ENCODE results near the gene TNFRSF21.

DNA sequence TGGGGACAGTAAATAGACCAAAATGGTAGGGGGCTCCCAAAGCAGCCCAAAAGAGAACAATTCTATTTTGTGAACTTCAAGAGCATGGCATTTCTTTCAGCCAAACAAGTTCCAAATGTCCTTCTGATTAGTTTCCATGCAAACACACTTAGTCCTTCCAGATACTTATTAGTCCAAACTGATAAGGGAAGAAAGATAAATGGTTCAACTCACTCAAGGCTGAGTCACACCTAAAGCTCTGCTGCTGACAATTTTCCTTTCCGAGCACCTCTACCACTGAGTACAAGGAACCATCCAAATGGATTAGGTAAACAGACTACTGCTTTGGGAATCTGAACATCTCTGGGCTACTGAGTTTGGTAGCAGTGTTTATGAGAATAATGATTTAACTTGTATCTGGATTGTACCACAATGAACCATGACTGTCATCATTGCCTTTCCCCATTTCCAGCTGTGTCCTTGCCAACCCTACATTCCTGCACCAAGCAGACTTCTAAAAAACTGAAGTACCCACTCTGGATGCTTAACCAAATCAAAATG, 71.2 kb downstream of the TNFRSF21 start:
- TF ChIP-seq CREB1 (IDR thresholded peaks at IDR 0.05; ENCODE audit: low read depth) (no peak), TEAD4 (IDR thresholded peaks at IDR 0.05) (no peak), ZBTB7A (IDR thresholded peaks at IDR 0.05; ENCODE audit: low read depth) (no peak), YY1 (IDR thresholded peaks at IDR 0.05; ENCODE audit: low read depth) (no peak), NFIC (IDR thresholded peaks at IDR 0.05) (no peak), EP300 (IDR thresholded peaks at IDR 0.05; ENCODE audit: borderline replicate concordance) (no peak), FOXM1 (IDR thresholded peaks at IDR 0.05; ENCODE audit: borderline replicate concordance, low read depth) (no peak), CEBPB (IDR thresholded peaks at IDR 0.05) (no peak), RAD21 (IDR thresholded peaks at IDR 0.05; ENCODE audit: low read depth) (no peak), TCF12 (IDR thresholded peaks at IDR 0.05; ENCODE audit: low read depth) (no peak)
- TF ChIP-seq, protein P1, sequence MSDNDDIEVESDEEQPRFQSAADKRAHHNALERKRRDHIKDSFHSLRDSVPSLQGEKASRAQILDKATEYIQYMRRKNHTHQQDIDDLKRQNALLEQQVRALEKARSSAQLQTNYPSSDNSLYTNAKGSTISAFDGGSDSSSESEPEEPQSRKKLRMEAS (IDR thresholded peaks at IDR 0.05): no peak
- TF ChIP-seq, protein P2, sequence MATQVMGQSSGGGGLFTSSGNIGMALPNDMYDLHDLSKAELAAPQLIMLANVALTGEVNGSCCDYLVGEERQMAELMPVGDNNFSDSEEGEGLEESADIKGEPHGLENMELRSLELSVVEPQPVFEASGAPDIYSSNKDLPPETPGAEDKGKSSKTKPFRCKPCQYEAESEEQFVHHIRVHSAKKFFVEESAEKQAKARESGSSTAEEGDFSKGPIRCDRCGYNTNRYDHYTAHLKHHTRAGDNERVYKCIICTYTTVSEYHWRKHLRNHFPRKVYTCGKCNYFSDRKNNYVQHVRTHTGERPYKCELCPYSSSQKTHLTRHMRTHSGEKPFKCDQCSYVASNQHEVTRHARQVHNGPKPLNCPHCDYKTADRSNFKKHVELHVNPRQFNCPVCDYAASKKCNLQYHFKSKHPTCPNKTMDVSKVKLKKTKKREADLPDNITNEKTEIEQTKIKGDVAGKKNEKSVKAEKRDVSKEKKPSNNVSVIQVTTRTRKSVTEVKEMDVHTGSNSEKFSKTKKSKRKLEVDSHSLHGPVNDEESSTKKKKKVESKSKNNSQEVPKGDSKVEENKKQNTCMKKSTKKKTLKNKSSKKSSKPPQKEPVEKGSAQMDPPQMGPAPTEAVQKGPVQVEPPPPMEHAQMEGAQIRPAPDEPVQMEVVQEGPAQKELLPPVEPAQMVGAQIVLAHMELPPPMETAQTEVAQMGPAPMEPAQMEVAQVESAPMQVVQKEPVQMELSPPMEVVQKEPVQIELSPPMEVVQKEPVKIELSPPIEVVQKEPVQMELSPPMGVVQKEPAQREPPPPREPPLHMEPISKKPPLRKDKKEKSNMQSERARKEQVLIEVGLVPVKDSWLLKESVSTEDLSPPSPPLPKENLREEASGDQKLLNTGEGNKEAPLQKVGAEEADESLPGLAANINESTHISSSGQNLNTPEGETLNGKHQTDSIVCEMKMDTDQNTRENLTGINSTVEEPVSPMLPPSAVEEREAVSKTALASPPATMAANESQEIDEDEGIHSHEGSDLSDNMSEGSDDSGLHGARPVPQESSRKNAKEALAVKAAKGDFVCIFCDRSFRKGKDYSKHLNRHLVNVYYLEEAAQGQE (IDR thresholded peaks at IDR 0.05; ENCODE audit: low read depth): no peak

All from Ishikawa (cell line).